ENCODE measurements around the gene RPA1.
"Not testable (repeated sequence)": the region's sequence is repeated elsewhere in the genome, so short reads cannot be mapped to it uniquely, and the experiment has no call there.

The RPA1 gene

GRCh38 chr17:1880851-1881630 lies 51.2 kb downstream of the RPA1 start:
- DNase-seq: no peak

GRCh38 chr17:1882836-1883235 lies 53.0 kb downstream of the RPA1 start:
- no peak for DNase-seq

DNA sequence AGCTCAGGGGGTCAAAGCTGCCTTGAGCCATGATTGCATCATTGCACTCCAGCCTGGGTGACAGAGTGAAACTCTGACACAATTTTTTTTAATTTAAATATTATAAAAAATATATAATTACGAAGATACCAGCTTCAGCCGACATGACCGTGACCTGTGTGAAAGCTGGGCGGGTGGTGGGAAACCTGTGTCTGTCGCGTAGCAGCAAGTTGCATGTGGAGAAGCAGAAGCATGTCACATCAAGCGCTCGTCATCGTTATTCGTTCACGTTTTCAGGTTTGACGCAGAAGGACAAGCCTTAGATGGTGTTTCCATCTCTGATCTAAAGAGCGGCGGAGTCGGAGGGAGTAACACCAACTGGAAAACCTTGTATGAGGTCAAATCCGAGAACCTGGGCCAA lies 53.7 kb downstream of the RPA1 start:
- no peak for DNase-seq

DNA sequence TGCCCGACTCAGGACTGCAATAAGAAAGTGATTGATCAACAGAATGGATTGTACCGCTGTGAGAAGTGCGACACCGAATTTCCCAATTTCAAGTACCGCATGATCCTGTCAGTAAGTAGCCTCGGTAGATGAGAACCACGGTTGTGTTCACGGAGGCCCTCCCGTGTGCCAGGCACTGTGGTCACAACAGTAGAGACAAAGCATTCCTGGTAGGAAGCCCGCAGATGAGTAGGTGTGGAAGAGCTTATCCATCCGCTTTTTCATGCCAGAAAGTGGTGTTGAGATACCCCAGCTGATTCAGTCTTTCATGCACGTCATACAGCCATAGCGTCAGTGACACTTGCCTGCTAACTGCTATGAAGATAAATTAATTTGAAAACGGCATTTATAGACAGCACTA lies 58.9 kb downstream of the RPA1 start:
- DNase-seq: no peak

DNA sequence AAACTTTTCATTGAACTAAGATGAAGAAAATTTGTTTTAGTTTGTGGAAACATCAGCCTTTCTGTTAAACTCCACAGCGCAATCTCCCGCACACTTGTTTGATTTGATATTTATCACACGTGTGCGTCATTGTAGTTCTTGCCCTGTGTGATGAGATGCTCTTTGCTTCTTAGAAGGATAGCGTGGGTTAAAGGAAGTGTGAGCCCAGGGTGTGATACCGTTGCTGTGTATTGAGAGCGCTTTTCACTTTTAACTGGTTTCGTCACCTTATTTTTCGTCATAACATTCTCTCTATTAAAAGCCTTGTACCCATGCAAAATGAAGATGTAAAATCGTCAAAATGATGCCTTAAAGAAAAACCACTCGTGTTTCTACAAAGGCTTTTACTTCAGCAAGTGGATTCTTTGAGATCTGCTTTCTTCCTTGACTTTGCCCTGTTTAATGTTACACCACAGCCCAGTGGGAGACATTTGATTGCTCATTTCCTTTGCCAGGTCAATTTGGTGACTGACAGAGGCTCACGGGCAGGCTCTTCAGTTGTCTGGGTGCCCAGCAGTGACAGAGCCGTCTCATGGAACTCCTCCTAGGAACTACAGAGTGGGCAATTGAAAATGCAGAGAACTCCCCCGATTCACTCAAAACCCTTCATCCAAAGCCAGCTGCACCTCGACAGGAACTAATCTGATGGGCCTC lies 61.1 kb downstream of the RPA1 start:
- DNase-seq: no peak

- no peak for DNase-seq
Measured at GRCh38 chr17:1894753-1895339, 65.0 kb downstream of the RPA1 start.

GRCh38 chr17:1895479-1895878 lies 65.7 kb downstream of the RPA1 start:
- DNase-seq: not testable (repeated sequence)

DNA sequence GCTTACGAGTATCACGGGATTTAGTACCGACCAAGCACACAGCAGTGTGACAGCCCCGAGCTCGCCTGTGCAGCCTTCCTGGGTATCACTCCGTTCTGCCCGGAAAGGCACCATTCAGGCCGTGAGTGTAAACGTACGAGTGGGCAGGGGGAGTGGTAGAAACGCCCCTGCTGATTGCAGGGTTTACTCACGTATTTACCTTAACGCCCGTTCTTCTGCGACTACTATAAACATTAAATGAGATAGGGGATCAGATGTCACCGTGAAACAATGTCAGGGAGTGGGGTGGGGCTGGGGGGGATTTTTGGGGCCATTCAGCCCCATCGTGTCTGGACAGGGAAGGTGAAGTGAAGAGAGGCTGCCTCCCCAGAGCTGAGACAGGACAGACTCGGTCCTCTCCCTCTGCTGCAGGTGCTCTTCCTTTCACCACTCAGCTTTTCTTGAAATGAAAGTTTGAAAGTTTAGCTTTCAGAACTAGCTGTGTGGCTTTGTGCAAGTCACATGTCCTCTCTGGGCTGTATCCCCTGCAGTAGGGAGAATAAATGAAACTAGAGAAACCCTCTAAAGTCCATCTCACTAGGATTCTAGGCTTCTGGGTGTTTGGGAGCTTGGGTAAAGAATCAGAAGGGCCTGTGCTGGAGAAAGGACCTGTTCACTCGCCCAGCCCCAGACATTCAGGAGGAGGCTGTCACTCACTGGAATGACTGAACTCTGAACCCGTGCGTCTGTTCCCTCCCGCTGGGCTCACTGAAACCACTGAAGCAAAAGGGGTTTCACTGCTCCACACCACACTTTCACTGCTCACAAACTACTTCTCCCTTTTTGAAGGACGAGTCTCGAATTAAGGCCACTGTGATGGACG lies 66.7 kb downstream of the RPA1 start:
- no peak for DNase-seq

DNA sequence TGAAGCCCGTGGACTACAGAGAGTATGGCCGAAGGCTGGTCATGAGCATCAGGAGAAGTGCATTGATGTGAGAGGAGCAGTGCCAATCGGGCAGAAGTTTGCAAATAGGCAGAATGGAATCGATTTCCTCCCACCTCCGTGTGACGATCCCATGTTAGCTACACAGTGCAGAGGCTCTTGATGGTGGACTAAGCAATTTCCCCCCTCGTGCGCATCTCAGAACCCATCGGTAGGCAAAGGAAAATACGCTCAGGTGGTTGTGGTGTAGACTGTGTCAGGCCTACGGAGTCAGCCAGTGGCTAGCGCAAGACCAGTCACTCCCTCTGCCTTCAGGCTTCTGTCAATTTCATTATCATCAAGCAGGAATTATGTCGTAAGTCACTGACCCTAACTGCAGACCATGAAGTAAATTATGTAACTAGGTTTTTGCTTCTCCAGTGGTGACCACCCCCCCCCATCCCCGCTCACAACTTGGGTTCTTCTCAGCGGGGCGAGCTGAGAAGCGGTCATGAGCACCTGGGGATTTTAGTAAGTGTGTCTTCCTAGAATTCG lies 67.4 kb downstream of the RPA1 start:
- DNase-seq: no peak

DNA sequence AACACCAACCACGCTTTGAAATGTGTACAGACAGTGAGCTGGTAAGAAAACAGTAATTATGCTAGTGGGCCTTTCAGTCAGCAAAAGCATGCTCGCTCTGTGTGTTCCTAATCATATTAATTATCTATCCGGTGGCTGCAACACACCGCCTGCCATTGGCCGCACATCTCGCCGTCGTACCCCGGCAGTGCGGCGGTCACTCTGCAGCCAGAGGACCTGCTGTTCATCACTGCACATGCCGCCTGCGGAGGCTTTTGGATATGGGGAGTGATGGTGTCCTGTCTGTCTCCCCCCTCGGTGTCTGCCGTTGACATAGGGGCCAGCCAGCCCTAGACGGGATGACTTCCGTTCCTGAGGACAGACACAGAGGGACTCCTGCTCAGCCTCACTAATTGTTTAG lies 68.5 kb downstream of the RPA1 start:
- no peak for DNase-seq

GRCh38 chr17:1898872-1899271 lies 69.1 kb downstream of the RPA1 start:
- no peak for DNase-seq

- DNase-seq: no peak
Measured at GRCh38 chr17:1899403-1900000, 69.7 kb downstream of the RPA1 start.

- no peak for DNase-seq
Measured at GRCh38 chr17:1904273-1905182, 74.7 kb downstream of the RPA1 start.

DNA sequence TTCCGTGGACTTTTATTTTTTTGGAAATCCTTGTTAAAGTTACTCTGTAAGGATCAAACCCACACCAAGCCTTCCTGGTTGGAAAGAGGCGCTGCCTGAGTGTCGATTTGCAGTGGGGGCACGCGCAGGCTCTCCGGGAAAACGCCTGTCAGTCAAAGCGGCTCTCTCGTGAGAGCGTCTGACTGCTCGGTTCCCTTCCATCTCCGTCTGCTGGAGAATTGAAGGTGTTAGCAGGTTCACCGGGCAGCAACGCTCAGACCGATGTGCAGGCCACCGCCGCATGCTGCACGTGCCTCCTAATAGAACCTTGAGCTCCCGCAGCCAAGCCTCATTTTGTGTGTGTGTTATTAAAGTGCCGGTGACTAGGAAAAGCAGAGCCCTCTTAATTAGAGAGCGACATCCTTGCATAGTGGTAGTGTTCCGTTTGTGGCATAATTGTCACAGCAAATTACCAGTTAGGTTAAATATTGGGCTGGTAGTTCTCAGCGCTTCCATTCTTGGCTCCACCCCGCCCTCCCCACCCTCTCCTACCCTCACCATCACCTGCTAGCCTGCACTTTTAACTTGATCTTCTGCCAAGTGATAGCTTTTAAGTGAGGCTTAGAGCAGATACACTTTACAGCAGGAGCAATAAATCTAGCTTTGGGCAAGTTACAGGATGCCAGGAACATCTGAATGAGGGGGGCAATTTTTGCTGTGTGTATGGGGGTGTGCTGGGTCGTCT lies 75.5 kb downstream of the RPA1 start:
- DNase-seq: no peak

DNA sequence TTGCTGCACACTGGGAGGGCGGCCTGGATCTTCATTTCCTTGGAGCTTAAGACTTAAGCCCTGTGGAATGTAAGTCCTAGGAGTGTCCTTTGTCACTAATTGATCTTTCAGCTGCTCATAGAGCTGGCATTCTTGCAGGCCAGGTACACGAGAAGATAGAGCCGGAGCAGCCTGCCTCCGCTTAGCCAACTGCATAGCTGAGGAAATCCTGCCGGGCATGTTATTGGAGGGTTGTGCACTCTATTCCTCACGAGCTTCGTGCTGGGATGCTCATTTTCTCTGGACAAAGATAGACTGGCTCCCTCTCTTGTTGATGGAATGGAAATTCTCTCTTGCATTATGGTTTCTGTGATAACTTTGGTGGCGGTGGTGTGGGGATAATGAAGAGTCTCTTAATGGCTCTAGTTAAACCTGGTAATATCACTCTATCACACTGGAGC lies 76.9 kb downstream of the RPA1 start:
- no peak for DNase-seq

GRCh38 chr17:1907216-1907631 lies 77.4 kb downstream of the RPA1 start:
- DNase-seq: no peak

- DNase-seq: no peak
Measured at GRCh38 chr17:1907909-1908698, 78.3 kb downstream of the RPA1 start.

- no peak for DNase-seq
Measured at GRCh38 chr17:1908699-1909309, 79.0 kb downstream of the RPA1 start.

- no peak for DNase-seq
Measured at GRCh38 chr17:1909985-1910384, 80.2 kb downstream of the RPA1 start.
